Gastrocnemius medialis (tissue), 4 donors: Measurements from ENCODE around the gene FBXW2. TPM values are rescaled to one million over a fixed set of nuclear protein-coding genes. Genes with fewer than 3 reads are reported as not detected.
"Not testable (repeated sequence)": the region's sequence is repeated elsewhere in the genome, so short reads cannot be mapped to it uniquely, and the experiment has no call there.

ENCODE experiments used
- ATAC-seq, 2 donors: fragments of 150-250 bp; one replicate each; pipeline ENCODE4 v1.9.1; 2016
- DNase-seq, 2 donors: peaks; one replicate each; pipeline ENCODE4 v3.0.0-alpha.2; 2019
- H3K27ac ChIP-seq, 4 donors: fragments of 200-600 bp; sonication (generic); 1 replicate in 1 of 4; 2 replicates in 3 of 4; pipeline ENCODE4 v1.5.1; 2016 to 2018; ENCODE audit warnings: mild to moderate bottlenecking in 2 of 4, moderate library complexity in 1 of 4
- H3K27me3 ChIP-seq, 3 donors: fragments of 200-600 bp; sonication (generic) in 2 of 3; 1 replicate in 1 of 3; 2 replicates in 2 of 3; pipeline versions ENCODE4 v1.5.1 to v1.6.0; 2016 to 2019; ENCODE audit warnings: mild to moderate bottlenecking in 1 of 3, moderate library complexity in 1 of 3
- H3K36me3 ChIP-seq, 2 donors: fragments of 200-600 bp; sonication (generic) in 1 of 2; one replicate each; pipeline ENCODE4 v1.5.1; 2017 to 2018
- H3K4me1 ChIP-seq, 2 donors: fragments of 200-600 bp; sonication (generic) in 1 of 2; one replicate each; pipeline ENCODE4 v1.5.1; 2016 to 2017; ENCODE audit warnings: mild to moderate bottlenecking in 2 of 2
- H3K4me3 ChIP-seq, 4 donors: fragments of 200-600 bp; sonication (generic) in 3 of 4; 1 replicate in 1 of 4; 2 replicates in 3 of 4; pipeline ENCODE4 v1.5.1; 2016 to 2019; ENCODE audit warnings: mild to moderate bottlenecking in 2 of 4
- H3K9me3 ChIP-seq, 3 donors: fragments of 200-600 bp; sonication (generic) in 2 of 3; 1 replicate in 1 of 3; 2 replicates in 2 of 3; pipeline ENCODE4 v1.5.1; 2016 to 2019
- POLR2A ChIP-seq, 2 donors: fragments of 450-650 bp; IDR thresholded peaks; one replicate each; pipeline ENCODE4 v1.6.1; 2017; ENCODE audit warnings: antibody characterized with exemption in 2 of 2, mild to moderate bottlenecking in 2 of 2, moderate library complexity in 2 of 2
- in situ Hi-C, 4 donors: fragments of 200-750 bp; cut with MboI; loops; one replicate each; pipeline versions ENCODE4 v1.15.0 to v1.8.0; 2017; ENCODE audit warnings: low sequenced_read_pairs in 4 of 4
- intact Hi-C: fragments of 100-400 bp; cut with DNase I; formaldehyde crosslinking; loops from one replicate; pipeline ENCODE4 v1.15.1; 2023; ENCODE audit warnings: low total_unique reads
- total RNA-seq, 4 donors: library from RNA; depleted of rRNA; stranded (reverse); fragments of >200 nt; gene quantifications; one replicate each; pipeline versions ENCODE4 v1.1.0 to v1.2.3, GENCODE V29; 2016
- TF ChIP-seq, protein P1 (sequence below), 5 experiments: fragments of 450-650 bp in 3 of 5; fragments of 200-600 bp in 2 of 5; sonication (generic) in 2 of 5; IDR thresholded peaks in 4 of 5; conservative IDR thresholded peaks in 1 of 5; 1 replicate in 4 of 5; 2 replicates in 1 of 5; pipeline ENCODE4 v1.5.1; 2016 to 2019; ENCODE audit warnings: antibody characterized with exemption in 5 of 5, mild to moderate bottlenecking in 3 of 5, moderate library complexity in 3 of 5

Gene FBXW2
- total RNA-seq, 4 donors from 2014 or later, result 17.0 to 20.0 (median 19.0) TPM

DNA sequence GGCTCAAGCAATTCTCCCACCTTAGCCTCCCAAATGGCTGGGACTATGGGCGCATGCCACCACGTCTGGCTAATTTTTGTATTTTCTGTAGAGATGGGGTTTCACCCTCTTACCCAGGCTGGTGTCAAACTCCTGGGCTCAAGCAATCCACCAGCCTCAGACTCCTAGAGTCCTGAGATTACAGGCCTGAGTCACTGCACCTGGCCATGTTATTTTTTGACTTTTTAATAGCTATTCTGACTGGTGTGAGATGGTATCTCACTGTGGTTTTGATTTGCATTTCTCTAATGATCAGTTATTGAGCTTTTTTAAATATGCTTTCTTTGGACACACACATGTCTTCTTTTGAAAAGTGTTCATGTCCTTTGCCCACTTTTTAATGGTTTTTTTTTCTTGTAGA is 38.2 kb downstream of the FBXW2 start:
- peaks cover 0 to 3% of the 10 kb centered on the region in 2 donors for H3K4me1 ChIP-seq
- H3K27me3 ChIP-seq, result no peaks in the 10 kb centered on the region
- no peak overlapping the region for H3K4me3 ChIP-seq
- H3K27ac ChIP-seq, result no peak overlapping the region
- TF ChIP-seq POLR2A (IDR thresholded peaks at IDR 0.05), result no peak
- TF ChIP-seq, protein P1, sequence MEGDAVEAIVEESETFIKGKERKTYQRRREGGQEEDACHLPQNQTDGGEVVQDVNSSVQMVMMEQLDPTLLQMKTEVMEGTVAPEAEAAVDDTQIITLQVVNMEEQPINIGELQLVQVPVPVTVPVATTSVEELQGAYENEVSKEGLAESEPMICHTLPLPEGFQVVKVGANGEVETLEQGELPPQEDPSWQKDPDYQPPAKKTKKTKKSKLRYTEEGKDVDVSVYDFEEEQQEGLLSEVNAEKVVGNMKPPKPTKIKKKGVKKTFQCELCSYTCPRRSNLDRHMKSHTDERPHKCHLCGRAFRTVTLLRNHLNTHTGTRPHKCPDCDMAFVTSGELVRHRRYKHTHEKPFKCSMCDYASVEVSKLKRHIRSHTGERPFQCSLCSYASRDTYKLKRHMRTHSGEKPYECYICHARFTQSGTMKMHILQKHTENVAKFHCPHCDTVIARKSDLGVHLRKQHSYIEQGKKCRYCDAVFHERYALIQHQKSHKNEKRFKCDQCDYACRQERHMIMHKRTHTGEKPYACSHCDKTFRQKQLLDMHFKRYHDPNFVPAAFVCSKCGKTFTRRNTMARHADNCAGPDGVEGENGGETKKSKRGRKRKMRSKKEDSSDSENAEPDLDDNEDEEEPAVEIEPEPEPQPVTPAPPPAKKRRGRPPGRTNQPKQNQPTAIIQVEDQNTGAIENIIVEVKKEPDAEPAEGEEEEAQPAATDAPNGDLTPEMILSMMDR (IDR thresholded peaks at IDR 0.05 in 4 of 5, conservative IDR thresholded peaks at IDR 0.05 in 1 of 5), result no peak
- no peaks in the 10 kb centered on the region for H3K9me3 ChIP-seq
- intact Hi-C loops, result no loop called here
- ATAC-seq, result no peak
- in situ Hi-C loops, result loop anchor here (5.0 to 25.0 kb wide), 5 partner anchors 180 to 310 kb away; partner anchors contain the start of gene TRAF1 (in 2 of the 4)
- H3K36me3 ChIP-seq, result no peaks in the 10 kb centered on the region
- DNase-seq, result no peak

DNA sequence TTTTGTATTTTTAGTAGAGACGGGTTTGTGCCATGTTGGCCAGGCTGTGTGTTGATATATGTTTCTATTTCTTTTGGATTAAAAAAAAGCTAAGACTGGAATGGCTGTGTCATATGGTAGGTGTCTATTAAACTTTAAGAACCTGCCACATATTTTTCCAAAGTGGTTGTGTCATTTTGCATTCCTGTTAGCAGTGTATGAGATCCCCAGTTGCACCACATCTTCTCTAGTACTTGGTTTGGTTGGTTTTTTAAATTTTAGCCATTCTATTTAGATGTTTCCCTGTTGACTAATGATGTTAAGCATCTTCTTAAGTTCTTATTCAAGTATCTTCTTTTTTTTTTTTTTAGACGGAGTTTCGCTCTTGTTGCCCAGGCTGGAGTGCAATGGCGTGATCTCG is 42.8 kb downstream of the FBXW2 start:
- Histone ChIP-seq H3K4me3 (no peak overlapping the region), H3K27me3 (no peaks in the 10 kb centered on the region), H3K9me3 (no peaks in the 10 kb centered on the region), H3K4me1 (no peaks in the 10 kb centered on the region), H3K36me3 (no peaks in the 10 kb centered on the region), H3K27ac (no peak overlapping the region)
- ATAC-seq, result no peak
- in situ Hi-C loops (loop anchor here (10.0 to 25.0 kb wide), 3 partner anchors 184 to 314 kb away; partner anchors contain the start of gene TRAF1 (in 2 of the 4)), intact Hi-C loops (no loop called here)
- TF ChIP-seq, protein P1 (IDR thresholded peaks at IDR 0.05 in 4 of 5, conservative IDR thresholded peaks at IDR 0.05 in 1 of 5), result no peak
- TF ChIP-seq POLR2A (IDR thresholded peaks at IDR 0.05), result no peak
- no peak for DNase-seq

DNA sequence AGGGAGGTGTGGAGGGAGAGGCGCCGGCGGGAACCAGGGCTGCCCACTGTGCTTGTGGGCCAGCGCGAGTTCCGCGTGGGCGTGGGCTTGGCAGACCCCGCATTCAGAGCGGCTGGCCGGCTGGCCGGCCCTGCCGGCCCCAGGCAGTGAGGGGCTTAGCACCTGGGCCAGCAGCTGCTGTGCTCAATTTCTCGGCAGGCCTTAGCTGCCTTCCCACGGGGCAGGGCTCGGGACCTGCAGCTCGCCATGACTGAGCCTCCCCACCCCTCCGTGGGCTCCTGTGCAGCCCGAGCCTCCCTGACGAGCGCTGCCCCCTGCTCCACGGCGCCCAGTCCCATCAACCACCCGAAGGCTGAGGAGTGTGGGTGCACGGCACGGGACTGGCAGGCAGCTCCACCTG is 46.9 kb downstream of the FBXW2 start:
- intact Hi-C loops, H3K4me3 ChIP-seq, ATAC-seq: not testable (repeated sequence)

DNA sequence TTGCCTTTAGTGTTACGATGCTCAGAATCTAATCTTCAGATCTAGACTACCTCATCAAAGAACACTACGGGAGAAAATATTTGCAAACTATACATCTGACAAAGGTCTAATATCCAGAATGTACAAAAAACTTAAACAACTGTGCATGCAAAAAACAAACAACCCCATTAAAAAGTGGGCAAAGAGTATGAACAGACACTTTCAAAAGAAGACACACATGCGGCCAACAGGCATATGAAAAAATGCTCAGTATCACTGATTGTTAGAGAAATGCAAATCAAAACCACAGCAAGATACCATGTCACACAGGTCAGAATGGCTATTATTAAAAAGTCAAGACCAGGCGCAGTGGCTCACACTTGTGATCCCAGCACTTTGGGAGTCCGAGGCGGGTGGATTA is 47.9 kb downstream of the FBXW2 start:
- Histone ChIP-seq H3K36me3 (no peaks in the 10 kb centered on the region), H3K4me1 (no peaks in the 10 kb centered on the region), H3K9me3 (no peaks in the 10 kb centered on the region), H3K4me3 (no peak overlapping the region), H3K27ac (no peak overlapping the region), H3K27me3 (no peaks in the 10 kb centered on the region)
- TF ChIP-seq POLR2A (IDR thresholded peaks at IDR 0.05), result no peak
- TF ChIP-seq, protein P1 (IDR thresholded peaks at IDR 0.05 in 4 of 5, conservative IDR thresholded peaks at IDR 0.05 in 1 of 5), result no peak
- intact Hi-C loops, result no loop called here
- DNase-seq, result no peak
- in situ Hi-C loops, result no loop called here
- no peak for ATAC-seq

More for the DNA sequence above, 46.9 kb downstream of the FBXW2 start:
- in situ Hi-C loops, H3K36me3 ChIP-seq, H3K27ac ChIP-seq, DNase-seq, H3K9me3 ChIP-seq, H3K27me3 ChIP-seq, H3K4me1 ChIP-seq: not testable (repeated sequence)

DNA sequence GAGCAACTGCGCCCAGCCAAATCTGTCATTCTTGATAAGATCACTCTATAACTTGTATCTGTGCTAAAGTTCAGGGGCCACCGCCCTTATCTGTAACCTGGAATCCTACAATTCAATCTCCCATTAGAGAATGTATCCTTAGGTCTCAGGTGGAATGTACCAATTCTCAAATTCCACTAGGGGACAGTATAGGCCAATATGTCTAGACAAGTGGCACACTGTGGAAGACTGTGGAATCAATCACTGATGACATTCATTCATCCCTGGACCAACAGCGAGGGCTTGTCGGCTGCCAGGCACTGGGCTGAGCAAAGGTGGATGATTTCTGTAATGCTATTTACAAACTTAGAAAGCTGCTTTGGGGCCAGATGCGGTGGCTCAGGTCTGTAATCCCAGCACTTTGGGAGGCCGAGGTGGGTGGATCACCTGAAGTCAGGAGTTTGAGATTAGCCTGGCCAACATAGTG is 50.2 kb downstream of the FBXW2 start:
- H3K27me3 ChIP-seq, result no peaks in the 10 kb centered on the region
- no peak for TF ChIP-seq POLR2A (IDR thresholded peaks at IDR 0.05)
- TF ChIP-seq, protein P1 (IDR thresholded peaks at IDR 0.05 in 4 of 5, conservative IDR thresholded peaks at IDR 0.05 in 1 of 5), result peak in 4 of 5 experiments; percentile 8 to 24 (median 16)
- H3K36me3 ChIP-seq, result no peaks in the 10 kb centered on the region
- H3K4me1 ChIP-seq, result no peaks in the 10 kb centered on the region
- intact Hi-C loops (no loop called here), in situ Hi-C loops (no loop called here)
- no peak overlapping the region for H3K27ac ChIP-seq
- H3K9me3 ChIP-seq, result no peaks in the 10 kb centered on the region
- ATAC-seq (no peak), DNase-seq (no peak)
- no peak overlapping the region for H3K4me3 ChIP-seq
